Aorta (tissue), 5 donors: ENCODE results near the gene ST6GALNAC4. TPM values are rescaled to one million over a fixed set of nuclear protein-coding genes. Genes with fewer than 3 reads are reported as not detected.

Experiments
- ATAC-seq: fragments of 200-7000 bp; cut with Tn5 transposase; one replicate; pipeline ENCODE4 v1.9.1; 2022; ENCODE audit warnings: moderate library complexity; ENCODE audit not compliant: low FRiP score
- DNase-seq, 2 donors: peaks; one replicate each; pipeline ENCODE4 v3.0.0-alpha.2; 2020
- H3K27ac ChIP-seq, 2 donors: one replicate each; pipeline ENCODE4 v1.5.1; 2013; ENCODE audit warnings: low read length in 2 of 2, mild to moderate bottlenecking in 2 of 2, moderate library complexity in 2 of 2, control low read depth in 1 of 2, inconsistent platforms in 1 of 2, low read depth in 1 of 2
- H3K27me3 ChIP-seq, 2 donors: one replicate each; pipeline ENCODE4 v1.6.1; 2013; ENCODE audit warnings: control low read depth in 1 of 2, low read length in 1 of 2, mild to moderate bottlenecking in 1 of 2, moderate library complexity in 1 of 2; ENCODE audit not compliant: insufficient read depth in 2 of 2, control insufficient read depth in 1 of 2
- H3K36me3 ChIP-seq, 2 donors: one replicate each; pipeline ENCODE4 v1.6.1; 2013; ENCODE audit warnings: control low read depth in 1 of 2, low read length in 1 of 2, mild to moderate bottlenecking in 1 of 2; ENCODE audit not compliant: insufficient read depth in 2 of 2, control insufficient read depth in 1 of 2
- H3K4me1 ChIP-seq, 2 donors: one replicate each; pipeline ENCODE4 v1.6.1; 2013; ENCODE audit warnings: low read length in 2 of 2, control low read depth in 1 of 2, mild to moderate bottlenecking in 1 of 2, moderate library complexity in 1 of 2; ENCODE audit not compliant: insufficient read depth in 2 of 2, control insufficient read depth in 1 of 2
- H3K4me3 ChIP-seq, 2 donors: one replicate each; pipeline ENCODE4 v1.5.1; 2013; ENCODE audit warnings: low read length in 2 of 2, control low read depth in 1 of 2, mild to moderate bottlenecking in 1 of 2
- H3K9me3 ChIP-seq: one replicate; pipeline ENCODE4 v1.6.1; 2013; ENCODE audit warnings: mild to moderate bottlenecking, low read length; ENCODE audit not compliant: control insufficient read depth
- WGBS, 2 donors: extraction: QIAGEN DNeasy Blood & Tissue Kit; methylation state at CpG; one replicate each; pipeline ENCODE4 v1.1.7; 2013; 5-methylcytosine and 5-hydroxymethylcytosine counted together
- intact Hi-C, 2 donors: fragments of 100-400 bp; cut with DNase I; formaldehyde crosslinking; loops; one replicate each; pipeline versions ENCODE4 v1.14.2 to v1.15.0; 2022
- polyA plus RNA-seq, 2 donors: library from polyadenylated mRNA; stranded (reverse); fragments of 200-250 nt; gene quantifications; one replicate each; pipeline ENCODE4 v1.2.3, GENCODE V29; 2013
- total RNA-seq, 2 donors: library from RNA; stranded (reverse); fragmentation: NEBNext Ultra II Directional; extraction: Animal tissue kit (Norgen Biotek cat#: 25700); gene quantifications; one replicate each; pipeline ENCODE4 v1.2.1, GENCODE V29; 2021
- donor health status: healthy with polysubstance abuse.
- donor health status: Bipolar disorder and iron deficiency.
- donor health status: DM: no; HTN: no; CAD: no.
- donor health status: DM: no; HTN: no; CAD: no.
- donor health status: DM: yes; HTN: yes; CAD: no.

Gene ST6GALNAC4
- total and polyA plus RNA-seq, 4 donors = 17.7 to 46.5 (median 30.2) TPM

DNA sequence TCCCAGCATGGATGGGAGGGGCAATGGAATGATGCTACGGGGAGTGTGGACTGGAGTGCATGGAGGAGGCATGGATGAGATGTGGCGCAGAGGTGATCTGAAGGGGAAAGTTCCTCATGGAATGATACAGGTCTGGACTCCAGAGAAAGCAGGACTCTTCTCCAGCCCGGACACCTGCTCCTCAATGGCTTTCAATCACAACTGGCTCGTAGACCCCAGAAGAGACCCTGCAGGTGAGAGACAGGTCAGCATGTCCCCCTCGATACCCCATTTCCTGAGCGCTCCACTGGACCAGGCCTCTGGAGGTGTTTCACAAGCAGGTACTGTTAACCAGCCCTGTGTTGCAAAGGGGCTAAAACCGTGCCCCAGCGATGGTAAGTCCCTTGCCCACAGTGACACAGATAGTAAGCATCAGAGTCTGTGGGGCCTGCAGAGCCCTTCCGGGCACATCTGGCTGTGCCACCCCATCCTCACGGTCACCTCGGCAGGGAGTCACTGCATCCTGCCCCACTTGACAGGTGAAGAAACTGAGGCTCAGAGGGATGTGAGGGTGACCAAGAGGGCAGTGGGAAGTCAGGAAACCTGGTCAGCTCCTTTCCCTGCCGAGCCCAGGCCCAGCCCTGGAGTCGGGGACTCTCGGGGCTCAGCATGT, 26.3 kb upstream of the ST6GALNAC4 start:
- intact Hi-C loops = loop anchor here (1.0 to 5.0 kb wide), 4 partner anchors 34 to 174 kb away; no protein-coding TSS in a partner anchor
- H3K27me3 ChIP-seq = no peaks in the 10 kb centered on the region
- WGBS, 2 donors = 78 to 82% methylated on average over 14 of the region's 14 CpGs
- no peaks in the 10 kb centered on the region for H3K9me3 ChIP-seq
- no peaks in the 10 kb centered on the region for H3K4me1 ChIP-seq
- no peak overlapping the region for H3K27ac ChIP-seq
- H3K36me3 ChIP-seq = peaks cover 0 to 2% of the 10 kb centered on the region in 2 donors
- no peak overlapping the region for H3K4me3 ChIP-seq
- no peak for ATAC-seq
- DNase-seq = no peak

DNA sequence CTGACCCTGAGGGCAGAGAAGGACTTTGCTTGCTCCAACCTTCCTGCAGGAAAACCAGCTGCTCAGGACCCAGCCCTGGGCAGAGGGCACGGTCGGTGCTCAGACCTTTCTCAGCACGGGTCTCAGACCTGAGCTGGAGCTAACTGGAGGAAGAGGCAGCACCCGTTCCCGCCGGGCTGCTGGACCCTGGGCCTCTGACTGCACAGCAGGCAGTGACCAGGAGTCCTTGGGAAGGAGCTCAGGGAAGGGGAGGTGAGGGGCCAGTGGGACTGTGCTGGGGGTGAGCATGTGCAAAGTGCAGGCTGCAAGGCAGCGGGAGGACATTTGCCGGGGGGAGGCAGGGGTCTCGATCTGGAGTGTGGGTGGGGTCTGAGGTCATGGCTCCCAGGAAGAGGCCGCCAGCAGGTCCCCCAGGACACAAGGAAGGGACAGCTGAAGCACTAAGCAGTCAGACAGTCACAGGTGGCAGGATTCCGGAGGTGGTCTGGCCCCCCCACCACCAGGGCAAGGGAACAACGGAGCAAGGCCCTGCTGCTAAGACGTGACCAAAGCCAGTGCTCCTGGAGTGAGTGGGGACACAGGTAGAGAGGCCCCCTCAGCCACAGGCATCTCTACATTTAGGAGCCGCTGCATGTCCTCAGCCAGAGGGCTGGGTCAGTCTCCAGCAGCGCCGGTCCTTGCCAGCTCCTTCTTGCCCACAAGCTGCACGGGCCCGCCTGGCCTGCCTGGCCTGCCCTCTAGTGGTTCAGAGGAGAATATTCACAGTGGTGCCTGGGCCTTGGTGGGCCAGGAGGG, 25.6 kb upstream of the ST6GALNAC4 start:
- Histone ChIP-seq H3K4me3 (no peak overlapping the region), H3K9me3 (no peaks in the 10 kb centered on the region), H3K4me1 (no peaks in the 10 kb centered on the region), H3K27me3 (no peaks in the 10 kb centered on the region), H3K27ac (no peak overlapping the region), H3K36me3 (peaks cover 0 to 2% of the 10 kb centered on the region in 2 donors)
- DNase-seq (peak; percentile 84 to 89), ATAC-seq (peak; percentile 77)
- 57 to 60% methylated on average over 18 of the region's 18 CpGs for WGBS, 2 donors
- intact Hi-C loops = loop anchor here (1.0 to 5.0 kb wide), 4 partner anchors 35 to 175 kb away; no protein-coding TSS in a partner anchor

GRCh38 chr9:127941961-127942215, 25.0 kb upstream of the ST6GALNAC4 start:
- Histone ChIP-seq H3K4me1 (no peaks in the 10 kb centered on the region), H3K27ac (no peak overlapping the region), H3K4me3 (no peak overlapping the region), H3K27me3 (no peaks in the 10 kb centered on the region), H3K36me3 (peaks cover 0 to 2% of the 10 kb centered on the region in 2 donors), H3K9me3 (no peaks in the 10 kb centered on the region)
- DNase-seq (no peak), ATAC-seq (no peak)
- intact Hi-C loops = loop anchor here (2.0 to 5.0 kb wide), 3 partner anchors 35 to 175 kb away; no protein-coding TSS in a partner anchor
- WGBS, 2 donors = 67 to 79% methylated on average over 3 of the region's 3 CpGs

GRCh38 chr9:127941062-127941960, 24.5 kb upstream of the ST6GALNAC4 start:
- no peaks in the 10 kb centered on the region for H3K27me3 ChIP-seq
- DNase-seq (peak in 1 of 2 donors; percentile 52), ATAC-seq (no peak)
- peaks cover 0 to 2% of the 10 kb centered on the region in 2 donors for H3K36me3 ChIP-seq
- H3K4me1 ChIP-seq = no peaks in the 10 kb centered on the region
- H3K27ac ChIP-seq = no peak overlapping the region
- intact Hi-C loops = loop anchor here (5.0 kb wide), 2 partner anchors 36 to 176 kb away; no protein-coding TSS in a partner anchor
- 76 to 77% methylated on average over 18 of the region's 18 CpGs for WGBS, 2 donors
- no peaks in the 10 kb centered on the region for H3K9me3 ChIP-seq
- H3K4me3 ChIP-seq = no peak overlapping the region

DNA sequence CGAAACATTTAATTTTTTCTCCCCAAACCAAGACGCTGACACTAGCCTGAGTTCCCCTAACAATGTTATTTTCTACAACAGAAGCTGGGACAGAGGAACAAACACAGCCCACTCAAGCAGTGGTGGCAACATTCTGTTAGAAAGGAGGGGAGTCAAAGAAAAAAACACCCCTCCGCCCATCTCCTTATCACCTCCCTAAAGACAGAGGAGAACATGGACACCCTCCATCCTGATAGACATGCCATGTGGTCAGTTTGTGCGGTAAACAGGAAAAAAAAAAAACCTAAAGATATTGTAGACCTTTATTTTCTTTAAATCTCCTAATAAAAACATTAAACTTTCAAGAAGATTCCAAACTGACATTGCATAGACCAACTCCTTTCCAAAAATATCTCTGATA, 23.8 kb upstream of the ST6GALNAC4 start:
- Histone ChIP-seq H3K9me3 (no peaks in the 10 kb centered on the region), H3K36me3 (peaks cover 0 to 2% of the 10 kb centered on the region in 2 donors), H3K27ac (no peak overlapping the region), H3K4me1 (no peaks in the 10 kb centered on the region), H3K27me3 (no peaks in the 10 kb centered on the region), H3K4me3 (no peak overlapping the region)
- intact Hi-C loops = loop anchor here (5.0 kb wide), 2 partner anchors 37 to 177 kb away; no protein-coding TSS in a partner anchor
- ATAC-seq (no peak), DNase-seq (no peak)
- 90% methylated on average over 4 of the region's 4 CpGs for WGBS, 2 donors

DNA sequence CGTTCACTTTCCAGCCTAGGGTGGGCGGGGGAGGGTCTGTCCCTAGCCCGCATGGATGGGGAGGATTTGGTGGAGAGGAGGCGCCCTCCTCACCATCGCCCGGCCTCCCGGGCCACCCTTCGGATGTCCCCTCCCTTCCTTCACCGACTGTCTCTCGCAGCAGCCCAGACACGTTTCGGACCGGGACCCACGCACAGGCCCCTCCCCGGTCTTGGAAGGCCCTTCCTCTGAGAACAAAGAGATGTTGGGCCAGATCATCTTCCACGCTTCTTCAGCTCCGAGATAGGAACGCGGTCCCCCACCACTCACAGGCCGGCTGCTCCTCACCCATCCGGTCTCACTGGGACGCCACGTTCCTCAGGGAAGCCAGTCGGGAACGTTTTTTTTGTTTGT, 21.5 kb upstream of the ST6GALNAC4 start:
- intact Hi-C loops = no loop called here
- peak overlapping the region; percentile 3 to 44 for H3K4me3 ChIP-seq
- H3K27ac ChIP-seq = no peak overlapping the region
- ATAC-seq (peak; percentile 19), DNase-seq (no peak)
- H3K36me3 ChIP-seq = no peaks in the 10 kb centered on the region
- 16 to 18% methylated on average over 25 of the region's 25 CpGs for WGBS, 2 donors
- H3K27me3 ChIP-seq = no peaks in the 10 kb centered on the region
- no peaks in the 10 kb centered on the region for H3K9me3 ChIP-seq
- no peaks in the 10 kb centered on the region for H3K4me1 ChIP-seq

DNA sequence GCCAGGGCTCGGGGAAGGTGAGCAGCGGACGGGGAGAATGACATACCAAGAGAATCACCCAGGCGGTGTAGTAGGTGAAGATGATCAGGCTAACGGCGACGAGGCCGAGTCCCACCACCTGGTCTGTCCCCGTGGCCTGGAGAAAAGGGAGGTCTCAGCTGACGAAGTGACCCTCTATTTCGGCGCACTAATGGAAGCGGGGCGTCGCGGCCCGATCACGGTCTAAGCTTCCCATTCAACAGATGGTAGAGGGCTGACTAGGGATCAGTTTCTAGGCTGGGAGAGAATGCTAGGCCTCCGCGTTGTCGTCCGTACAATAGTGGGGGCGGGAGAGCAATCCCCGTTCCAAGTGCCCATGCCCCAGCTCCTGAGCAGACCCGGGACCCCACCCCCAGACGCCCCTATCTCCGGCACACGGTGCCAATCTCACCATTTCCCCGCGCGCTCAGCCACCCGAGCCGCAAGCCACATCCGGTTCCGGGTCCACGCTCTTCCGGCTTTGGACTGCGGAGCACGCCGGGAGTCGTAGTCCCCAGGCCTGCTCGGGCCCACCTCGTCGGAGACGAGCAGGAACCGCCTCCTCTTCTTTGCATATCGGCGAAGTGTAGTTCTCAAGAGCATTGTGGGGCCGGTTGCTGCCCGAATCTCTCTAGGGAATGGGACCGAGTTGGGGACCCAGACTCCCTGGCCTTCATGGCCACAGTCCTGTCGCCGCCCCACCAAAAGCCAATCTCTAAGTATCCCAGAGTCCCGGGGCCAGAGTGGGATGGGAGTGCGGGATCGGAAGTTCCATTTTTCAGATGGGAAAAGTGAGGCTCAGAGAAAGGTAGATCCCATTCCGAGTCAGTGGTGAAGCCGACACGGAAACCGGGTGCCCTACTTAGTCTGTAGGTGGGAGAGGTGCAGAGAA, 20.8 kb upstream of the ST6GALNAC4 start, which contains the start of gene DPM2:
DPM2 (minus strand) TSS at position 467 of the 910 bp plus-strand sequence; CDS start at position 433, 34 bp downstream.
- no peaks in the 10 kb centered on the region for H3K4me1 ChIP-seq
- no peaks in the 10 kb centered on the region for H3K36me3 ChIP-seq
- no peaks in the 10 kb centered on the region for H3K27me3 ChIP-seq
- peak within 1 kb of the TSS; percentile 44 to 60 for H3K4me3 ChIP-seq
- 3 to 4% methylated on average over 60 of the region's 60 CpGs for WGBS, 2 donors
- intact Hi-C loops = no loop called here
- H3K9me3 ChIP-seq = no peaks in the 10 kb centered on the region
- peak; percentile 89 to 93 for DNase-seq
- ATAC-seq = peak; percentile 92
- H3K27ac ChIP-seq = no peak within 1 kb of the TSS

- WGBS, 2 donors = 9 to 10% methylated on average over 7 of the region's 7 CpGs
- Histone ChIP-seq H3K27ac (no peak overlapping the region), H3K9me3 (no peaks in the 10 kb centered on the region), H3K36me3 (no peaks in the 10 kb centered on the region), H3K4me3 (peak overlapping the region; percentile 44 to 60), H3K27me3 (no peaks in the 10 kb centered on the region), H3K4me1 (no peaks in the 10 kb centered on the region)
- DNase-seq = no peak
- intact Hi-C loops = no loop called here
- ATAC-seq = no peak
These were observed 20.2 kb upstream of the ST6GALNAC4 start for GRCh38 chr9:127937056-127937387.
